Esophagus muscularis mucosa (tissue), 4 donors: ENCODE results near the gene TIMM50. TPM values are rescaled to one million over a fixed set of nuclear protein-coding genes. Genes with fewer than 3 reads are reported as not detected.

Experiments used
- DNase-seq: peaks from one replicate; pipeline ENCODE4 v3.0.0-alpha.2; 2017; ENCODE audit errors: extremely low spot score
- H3K27ac ChIP-seq, 4 donors: fragments of 200-600 bp; sonication (generic); replicated peaks in 1 of 4; 1 replicate in 3 of 4; 2 replicates in 1 of 4; pipeline ENCODE4 v1.5.1; 2016 to 2019; ENCODE audit warnings: mild to moderate bottlenecking in 1 of 4
- H3K27me3 ChIP-seq, 4 donors: fragments of 200-600 bp; sonication (generic); one replicate each; pipeline versions ENCODE4 v1.5.1 to v1.6.0; 2016 to 2019
- H3K36me3 ChIP-seq, 4 donors: fragments of 200-600 bp; sonication (generic); one replicate each; pipeline ENCODE4 v1.5.1; 2016 to 2019
- H3K4me1 ChIP-seq, 4 donors: fragments of 200-600 bp; sonication (generic); one replicate each; pipeline ENCODE4 v1.5.1; 2016 to 2019
- H3K4me3 ChIP-seq, 4 donors: fragments of 200-600 bp; sonication (generic); 1 replicate in 2 of 4; 2 replicates in 2 of 4; pipeline ENCODE4 v1.5.1; 2016 to 2019; ENCODE audit warnings: mild to moderate bottlenecking in 4 of 4, moderate library complexity in 1 of 4
- H3K9me3 ChIP-seq, 4 donors: fragments of 200-600 bp; sonication (generic); 1 replicate in 3 of 4; 2 replicates in 1 of 4; pipeline ENCODE4 v1.5.1; 2016 to 2019
- CTCF ChIP-seq, 3 experiments: fragments of 200-600 bp in 2 of 3; fragments of 450-650 bp in 1 of 3; sonication (generic) in 2 of 3; IDR thresholded peaks; one replicate each; pipeline ENCODE4 v1.5.1; 2017 to 2019; ENCODE audit warnings: antibody characterized with exemption in 3 of 3, mild to moderate bottlenecking in 2 of 3, moderate library complexity in 1 of 3
- EP300 ChIP-seq: sonication (generic); formaldehyde crosslinking; IDR thresholded peaks from one replicate; pipeline ENCODE4 v1.6.1; 2017; ENCODE audit warnings: antibody characterized with exemption
- POLR2A ChIP-seq: fragments of 450-650 bp; IDR thresholded peaks from one replicate; pipeline ENCODE4 v1.6.1; 2017; ENCODE audit warnings: antibody characterized with exemption, moderate library complexity, mild to moderate bottlenecking, low read depth
- POLR2AphosphoS5 ChIP-seq, 2 donors: sonication (generic); formaldehyde crosslinking; IDR thresholded peaks; one replicate each; pipeline ENCODE4 v1.6.1; 2017; ENCODE audit warnings: antibody characterized with exemption in 2 of 2
- WGBS: methylation state at CpG from one replicate; pipeline ENCODE4 v1.1.5; 2018; 5-methylcytosine and 5-hydroxymethylcytosine counted together
- intact Hi-C: fragments of 100-400 bp; cut with DNase I; formaldehyde crosslinking; loops from one replicate; pipeline ENCODE4 v1.15.1; 2023
- total RNA-seq, 4 donors: library from RNA; depleted of rRNA; stranded (reverse); fragments of >200 nt; gene quantifications; one replicate each; pipeline versions ENCODE4 v1.1.0 to v1.2.1, GENCODE V29; 2016

TIMM50 gene
- total RNA-seq, 4 donors from 2014 or later, result 36.1 to 58.0 (median 51.3) TPM

- peaks cover 0 to 64% (median 29%) of the 10 kb centered on the region in 4 donors for H3K27me3 ChIP-seq
- TF ChIP-seq POLR2A (no peak), POLR2AphosphoS5 (IDR thresholded peaks at IDR 0.05) (no peak), EP300 (no peak), CTCF (IDR thresholded peaks at IDR 0.05) (no peak)
- no peaks in the 10 kb centered on the region for H3K9me3 ChIP-seq
- WGBS, result 51% methylated on average over 6 of the region's 6 CpGs
- DNase-seq, result no peak
- H3K4me1 ChIP-seq, result peaks cover 10 to 19% (median 17%) of the 10 kb centered on the region in 4 donors
- H3K36me3 ChIP-seq, result no peaks in the 10 kb centered on the region
- H3K4me3 ChIP-seq, result peak overlapping the region in 2 of 4 donors; percentile 48 to 59
- intact Hi-C loops, result no loop called here
- H3K27ac ChIP-seq, result no peak overlapping the region
Observed at GRCh38 chr19:39516270-39516669, 35.6 kb downstream of the TIMM50 start.

DNA sequence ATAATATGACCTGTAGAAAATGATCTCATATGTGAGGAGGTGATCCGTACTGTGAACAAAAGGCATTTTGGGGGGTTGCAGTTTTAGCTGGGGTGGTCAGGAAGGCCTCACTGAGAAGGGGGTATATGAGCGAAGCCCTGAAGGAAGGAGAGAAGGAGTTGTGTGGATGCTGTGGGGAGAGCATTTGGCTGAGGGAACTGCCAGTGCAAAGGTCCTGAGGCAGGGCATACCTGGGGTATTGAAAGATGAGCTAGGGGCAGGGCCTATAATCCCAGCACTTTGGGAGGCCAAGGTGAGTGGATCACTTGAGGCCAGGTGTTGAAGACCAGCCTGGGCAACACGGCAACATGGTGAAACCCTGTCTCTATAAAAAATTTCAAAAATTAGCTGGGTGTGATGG is 36.8 kb downstream of the TIMM50 start:
- WGBS, result 74% methylated on average over 3 of the region's 3 CpGs
- Histone ChIP-seq H3K27me3 (peaks cover 0 to 52% (median 26%) of the 10 kb centered on the region in 4 donors), H3K4me1 (peaks cover 10 to 19% (median 17%) of the 10 kb centered on the region in 4 donors), H3K9me3 (no peaks in the 10 kb centered on the region), H3K4me3 (no peak overlapping the region), H3K27ac (no peak overlapping the region), H3K36me3 (no peaks in the 10 kb centered on the region)
- TF ChIP-seq POLR2A (no peak), POLR2AphosphoS5 (IDR thresholded peaks at IDR 0.05) (no peak), EP300 (no peak), CTCF (IDR thresholded peaks at IDR 0.05) (no peak)
- intact Hi-C loops, result no loop called here
- DNase-seq, result no peak

DNA sequence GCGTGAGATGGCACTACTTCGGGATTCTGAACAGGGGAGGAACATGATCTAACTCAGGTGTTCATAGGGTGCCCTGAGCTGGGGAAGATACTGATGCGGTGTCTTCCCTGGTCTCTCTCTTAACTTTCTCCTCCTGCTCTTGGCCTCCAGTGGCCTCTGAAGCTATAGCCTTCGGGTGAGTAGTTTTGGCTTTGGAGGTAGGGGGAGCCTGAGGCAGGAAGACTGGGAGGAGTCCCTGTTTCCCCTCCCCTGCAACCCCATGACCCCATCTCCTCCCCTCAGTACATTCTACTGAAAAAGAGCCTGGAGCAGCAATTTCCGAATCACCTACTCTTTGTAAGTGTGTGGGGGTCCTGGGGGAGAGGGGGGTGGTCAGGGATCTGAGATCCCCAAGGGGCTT is 37.8 kb downstream of the TIMM50 start:
- Histone ChIP-seq H3K4me1 (peaks cover 10 to 19% (median 17%) of the 10 kb centered on the region in 4 donors), H3K27me3 (peaks cover 0 to 42% (median 23%) of the 10 kb centered on the region in 4 donors), H3K4me3 (no peak overlapping the region), H3K27ac (no peak overlapping the region), H3K36me3 (no peaks in the 10 kb centered on the region), H3K9me3 (no peaks in the 10 kb centered on the region)
- TF ChIP-seq POLR2AphosphoS5 (IDR thresholded peaks at IDR 0.05) (no peak), POLR2A (no peak), CTCF (IDR thresholded peaks at IDR 0.05) (no peak), EP300 (no peak)
- WGBS, result 63% methylated on average over 5 of the region's 5 CpGs
- no peak for DNase-seq
- intact Hi-C loops, result no loop called here

DNA sequence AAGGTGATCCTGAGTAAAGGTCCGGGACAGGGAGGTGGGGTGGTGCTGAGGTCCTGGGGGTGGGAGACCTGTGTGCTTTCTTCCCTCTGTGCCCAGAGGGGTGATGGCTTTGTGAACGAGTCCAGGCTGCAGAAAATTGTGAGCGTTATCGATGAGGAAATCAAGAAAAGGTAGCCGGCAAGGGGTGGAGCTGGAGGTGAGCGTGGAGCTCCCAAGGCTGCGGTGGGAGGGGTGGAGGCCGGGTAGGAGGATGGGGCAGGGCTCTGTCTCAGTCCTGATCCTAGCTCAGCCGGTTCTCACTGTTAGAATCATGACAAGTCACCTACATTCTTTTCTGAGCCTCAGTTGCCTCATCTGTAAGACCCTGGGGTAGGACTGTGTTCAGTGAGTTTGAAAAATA is 38.3 kb downstream of the TIMM50 start:
- Histone ChIP-seq H3K36me3 (no peaks in the 10 kb centered on the region), H3K4me3 (no peak overlapping the region), H3K27ac (no peak overlapping the region), H3K9me3 (no peaks in the 10 kb centered on the region), H3K27me3 (peaks cover 0 to 37% (median 22%) of the 10 kb centered on the region in 4 donors), H3K4me1 (peaks cover 10 to 19% (median 17%) of the 10 kb centered on the region in 4 donors)
- no peak for DNase-seq
- intact Hi-C loops, result no loop called here
- TF ChIP-seq CTCF (IDR thresholded peaks at IDR 0.05) (no peak), POLR2A (no peak), POLR2AphosphoS5 (IDR thresholded peaks at IDR 0.05) (no peak), EP300 (no peak)
- 68% methylated on average over 9 of the region's 9 CpGs for WGBS
